ENCODE results near the gene HAUS6. TPM values are rescaled to one million over a fixed set of nuclear protein-coding genes. Genes with fewer than 3 reads are reported as not detected.
A peak's percentile ranks its signal among the peaks of the same experiment; 100 is the strongest.

Gene HAUS6
- total and polyA plus RNA-seq, 2 of the 13 experiments (the other 11 are each of a cell fraction or from before 2014, with no cell fraction given): 9.8 to 31.1 TPM

- TF ChIP-seq, protein P1, sequence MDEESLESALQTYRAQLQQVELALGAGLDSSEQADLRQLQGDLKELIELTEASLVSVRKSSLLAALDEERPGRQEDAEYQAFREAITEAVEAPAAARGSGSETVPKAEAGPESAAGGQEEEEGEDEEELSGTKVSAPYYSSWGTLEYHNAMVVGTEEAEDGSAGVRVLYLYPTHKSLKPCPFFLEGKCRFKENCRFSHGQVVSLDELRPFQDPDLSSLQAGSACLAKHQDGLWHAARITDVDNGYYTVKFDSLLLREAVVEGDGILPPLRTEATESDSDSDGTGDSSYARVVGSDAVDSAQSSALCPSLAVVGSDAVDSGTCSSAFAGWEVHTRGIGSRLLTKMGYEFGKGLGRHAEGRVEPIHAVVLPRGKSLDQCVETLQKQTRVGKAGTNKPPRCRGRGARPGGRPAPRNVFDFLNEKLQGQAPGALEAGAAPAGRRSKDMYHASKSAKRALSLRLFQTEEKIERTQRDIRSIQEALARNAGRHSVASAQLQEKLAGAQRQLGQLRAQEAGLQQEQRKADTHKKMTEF (CRISPR knock-in tag; IDR thresholded peaks at IDR 0.05): peak; percentile 90; the same call in 1 of the 2 replicates
- TF ChIP-seq ZNF569 (CRISPR knock-in tag; IDR thresholded peaks at IDR 0.05; ENCODE audit: borderline replicate concordance): no peak
- TF ChIP-seq NFKB2 (CRISPR knock-in tag; IDR thresholded peaks at IDR 0.05; ENCODE audit: borderline replicate concordance): no peak
- TF ChIP-seq, protein P2, sequence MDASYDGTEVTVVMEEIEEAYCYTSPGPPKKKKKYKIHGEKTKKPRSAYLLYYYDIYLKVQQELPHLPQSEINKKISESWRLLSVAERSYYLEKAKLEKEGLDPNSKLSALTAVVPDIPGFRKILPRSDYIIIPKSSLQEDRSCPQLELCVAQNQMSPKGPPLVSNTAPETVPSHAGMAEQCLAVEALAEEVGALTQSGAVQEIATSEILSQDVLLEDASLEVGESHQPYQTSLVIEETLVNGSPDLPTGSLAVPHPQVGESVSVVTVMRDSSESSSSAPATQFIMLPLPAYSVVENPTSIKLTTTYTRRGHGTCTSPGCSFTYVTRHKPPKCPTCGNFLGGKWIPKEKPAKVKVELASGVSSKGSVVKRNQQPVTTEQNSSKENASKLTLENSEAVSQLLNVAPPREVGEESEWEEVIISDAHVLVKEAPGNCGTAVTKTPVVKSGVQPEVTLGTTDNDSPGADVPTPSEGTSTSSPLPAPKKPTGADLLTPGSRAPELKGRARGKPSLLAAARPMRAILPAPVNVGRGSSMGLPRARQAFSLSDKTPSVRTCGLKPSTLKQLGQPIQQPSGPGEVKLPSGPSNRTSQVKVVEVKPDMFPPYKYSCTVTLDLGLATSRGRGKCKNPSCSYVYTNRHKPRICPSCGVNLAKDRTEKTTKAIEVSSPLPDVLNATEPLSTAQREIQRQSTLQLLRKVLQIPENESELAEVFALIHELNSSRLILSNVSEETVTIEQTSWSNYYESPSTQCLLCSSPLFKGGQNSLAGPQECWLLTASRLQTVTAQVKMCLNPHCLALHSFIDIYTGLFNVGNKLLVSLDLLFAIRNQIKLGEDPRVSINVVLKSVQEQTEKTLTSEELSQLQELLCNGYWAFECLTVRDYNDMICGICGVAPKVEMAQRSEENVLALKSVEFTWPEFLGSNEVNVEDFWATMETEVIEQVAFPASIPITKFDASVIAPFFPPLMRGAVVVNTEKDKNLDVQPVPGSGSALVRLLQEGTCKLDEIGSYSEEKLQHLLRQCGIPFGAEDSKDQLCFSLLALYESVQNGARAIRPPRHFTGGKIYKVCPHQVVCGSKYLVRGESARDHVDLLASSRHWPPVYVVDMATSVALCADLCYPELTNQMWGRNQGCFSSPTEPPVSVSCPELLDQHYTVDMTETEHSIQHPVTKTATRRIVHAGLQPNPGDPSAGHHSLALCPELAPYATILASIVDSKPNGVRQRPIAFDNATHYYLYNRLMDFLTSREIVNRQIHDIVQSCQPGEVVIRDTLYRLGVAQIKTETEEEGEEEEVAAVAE (CRISPR knock-in tag; IDR thresholded peaks at IDR 0.05; ENCODE audit: borderline replicate concordance): no peak
- TF ChIP-seq ZNF737 (CRISPR knock-in tag; IDR thresholded peaks at IDR 0.05; ENCODE audit: borderline replicate concordance): no peak
- TF ChIP-seq, protein P3, sequence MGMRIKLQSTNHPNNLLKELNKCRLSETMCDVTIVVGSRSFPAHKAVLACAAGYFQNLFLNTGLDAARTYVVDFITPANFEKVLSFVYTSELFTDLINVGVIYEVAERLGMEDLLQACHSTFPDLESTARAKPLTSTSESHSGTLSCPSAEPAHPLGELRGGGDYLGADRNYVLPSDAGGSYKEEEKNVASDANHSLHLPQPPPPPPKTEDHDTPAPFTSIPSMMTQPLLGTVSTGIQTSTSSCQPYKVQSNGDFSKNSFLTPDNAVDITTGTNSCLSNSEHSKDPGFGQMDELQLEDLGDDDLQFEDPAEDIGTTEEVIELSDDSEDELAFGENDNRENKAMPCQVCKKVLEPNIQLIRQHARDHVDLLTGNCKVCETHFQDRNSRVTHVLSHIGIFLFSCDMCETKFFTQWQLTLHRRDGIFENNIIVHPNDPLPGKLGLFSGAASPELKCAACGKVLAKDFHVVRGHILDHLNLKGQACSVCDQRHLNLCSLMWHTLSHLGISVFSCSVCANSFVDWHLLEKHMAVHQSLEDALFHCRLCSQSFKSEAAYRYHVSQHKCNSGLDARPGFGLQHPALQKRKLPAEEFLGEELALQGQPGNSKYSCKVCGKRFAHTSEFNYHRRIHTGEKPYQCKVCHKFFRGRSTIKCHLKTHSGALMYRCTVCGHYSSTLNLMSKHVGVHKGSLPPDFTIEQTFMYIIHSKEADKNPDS (CRISPR knock-in tag; IDR thresholded peaks at IDR 0.05): 0 out of 2 replicates have a peak, but pooled peaks have one; percentile 65
- TF ChIP-seq RXRB (CRISPR knock-in tag; IDR thresholded peaks at IDR 0.05; ENCODE audit: borderline replicate concordance): peak; percentile 99
- TF ChIP-seq THRA (CRISPR knock-in tag; IDR thresholded peaks at IDR 0.05; ENCODE audit: borderline replicate concordance): peak; percentile 89; the same call in 1 of the 2 replicates
- peak; percentile 94 for TF ChIP-seq GATAD2A (CRISPR knock-in tag; IDR thresholded peaks at IDR 0.05)
- TF ChIP-seq ZNF556 (CRISPR knock-in tag; IDR thresholded peaks at IDR 0.05; ENCODE audit: borderline replicate concordance): no peak
- no peak for TF ChIP-seq THAP8 (CRISPR knock-in tag; IDR thresholded peaks at IDR 0.05; ENCODE audit: borderline replicate concordance)
- TF ChIP-seq HMGXB4 (CRISPR knock-in tag; IDR thresholded peaks at IDR 0.05; ENCODE audit: borderline replicate concordance in 1 of 2, low read depth in 1 of 2): no peak; a peak in 1 of 4 replicates
- TF ChIP-seq, protein P4, sequence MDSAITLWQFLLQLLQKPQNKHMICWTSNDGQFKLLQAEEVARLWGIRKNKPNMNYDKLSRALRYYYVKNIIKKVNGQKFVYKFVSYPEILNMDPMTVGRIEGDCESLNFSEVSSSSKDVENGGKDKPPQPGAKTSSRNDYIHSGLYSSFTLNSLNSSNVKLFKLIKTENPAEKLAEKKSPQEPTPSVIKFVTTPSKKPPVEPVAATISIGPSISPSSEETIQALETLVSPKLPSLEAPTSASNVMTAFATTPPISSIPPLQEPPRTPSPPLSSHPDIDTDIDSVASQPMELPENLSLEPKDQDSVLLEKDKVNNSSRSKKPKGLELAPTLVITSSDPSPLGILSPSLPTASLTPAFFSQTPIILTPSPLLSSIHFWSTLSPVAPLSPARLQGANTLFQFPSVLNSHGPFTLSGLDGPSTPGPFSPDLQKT (CRISPR knock-in tag; IDR thresholded peaks at IDR 0.05; ENCODE audit: borderline replicate concordance): no peak
Observed at GRCh38 chr9:19151425-19152159, 48.9 kb upstream of the HAUS6 start (continued).

Data from HepG2 (cell line).